GM23338 (cell line): Measurements from ENCODE around the gene DIPK1A. TPM values are rescaled to one million over a fixed set of nuclear protein-coding genes. Genes with fewer than 3 reads are reported as not detected.

Experiments
- ATAC-seq: fragments of 200-7000 bp; cut with Tn5 transposase; 3 replicates; pipeline ENCODE4 v1.9.1; 2020
- DNase-seq: peaks from one replicate; pipeline ENCODE4 v3.0.0-alpha.2; 2015; ENCODE audit warnings: low spot score
- H2AFZ ChIP-seq: fragments of 200-600 bp; sonication (generic); 2 replicates; pipeline ENCODE4 v1.8.0; 2016; ENCODE audit warnings: antibody characterized with exemption, mild to moderate bottlenecking, moderate library complexity
- H3F3A ChIP-seq: fragments of 200-600 bp; sonication (generic); replicated peaks from 2 replicates; pipeline ENCODE4 v1.8.0; 2017; ENCODE audit warnings: antibody characterized with exemption, mixed run types, low read depth
- H3K27ac ChIP-seq: fragments of 200-600 bp; sonication (generic); 2 replicates; pipeline ENCODE4 v1.6.1; 2016; ENCODE audit warnings: low read depth
- H3K27me3 ChIP-seq: fragments of 200-600 bp; sonication (generic); 2 replicates; pipeline ENCODE4 v1.8.0; 2016; ENCODE audit warnings: mild to moderate bottlenecking, mixed run types, moderate library complexity; ENCODE audit not compliant: insufficient read depth
- H3K36me3 ChIP-seq: fragments of 200-600 bp; sonication (generic); 2 replicates; pipeline ENCODE4 v1.8.0; 2016; ENCODE audit warnings: mild to moderate bottlenecking; ENCODE audit not compliant: insufficient read depth
- H3K4me1 ChIP-seq: fragments of 200-600 bp; sonication (generic); 2 replicates; pipeline ENCODE4 v1.8.0; 2016; ENCODE audit warnings: mild to moderate bottlenecking, moderate library complexity; ENCODE audit not compliant: insufficient read depth
- H3K4me2 ChIP-seq: fragments of 200-600 bp; sonication (generic); 2 replicates; pipeline ENCODE4 v1.7.1; 2017; ENCODE audit warnings: mixed run types
- H3K4me3 ChIP-seq: fragments of 200-600 bp; sonication (generic); 2 replicates; pipeline ENCODE4 v1.6.1; 2016; ENCODE audit warnings: mixed run types
- H3K79me2 ChIP-seq: fragments of 200-600 bp; sonication (generic); replicated peaks from 2 replicates; pipeline ENCODE4 v1.8.0; 2017; ENCODE audit warnings: mild to moderate bottlenecking; ENCODE audit not compliant: insufficient read depth
- H3K9me2 ChIP-seq: fragments of 200-600 bp; sonication (generic); 2 replicates; pipeline ENCODE4 v1.8.0; 2017; ENCODE audit not compliant: insufficient read depth
- H4K20me1 ChIP-seq: fragments of 200-600 bp; sonication (generic); replicated peaks from 2 replicates; pipeline ENCODE4 v1.8.0; 2017; ENCODE audit warnings: mild to moderate bottlenecking; ENCODE audit not compliant: insufficient read depth
- H3K27ac Mint-ChIP-seq: 2 replicates; pipeline ENCODE4 v1.8.0; 2020; ENCODE audit warnings: inconsistent platforms, mild to moderate bottlenecking, moderate library complexity, mixed read lengths
- H3K27me3 Mint-ChIP-seq: 3 replicates; pipeline ENCODE4 v1.8.0; 2022; ENCODE audit warnings: low read depth, mild to moderate bottlenecking, moderate library complexity, mixed read lengths, inconsistent platforms; ENCODE audit not compliant: insufficient read depth, poor library complexity
- H3K36me3 Mint-ChIP-seq: 3 replicates; pipeline ENCODE4 v1.8.0; 2021; ENCODE audit warnings: low read depth, mild to moderate bottlenecking, inconsistent platforms, moderate library complexity, mixed read lengths
- H3K4me1 Mint-ChIP-seq: 3 replicates; pipeline ENCODE4 v1.8.0; 2020; ENCODE audit warnings: mild to moderate bottlenecking, inconsistent platforms, mixed read lengths
- H3K4me3 Mint-ChIP-seq: 3 replicates; pipeline ENCODE4 v1.8.0; 2021; ENCODE audit warnings: moderate library complexity, mild to moderate bottlenecking, inconsistent platforms, mixed read lengths
- H3K9me3 Mint-ChIP-seq: 3 replicates; pipeline ENCODE4 v1.8.0; 2020; ENCODE audit warnings: moderate library complexity, mild to moderate bottlenecking, inconsistent platforms, mixed read lengths
- CREB1 ChIP-seq: fragments of 250-450 bp; sonication (Bioruptor Pico); IDR thresholded peaks from 2 replicates; pipeline ENCODE4 v1.5.0; 2020; ENCODE audit warnings: low read depth, mild to moderate bottlenecking, moderate library complexity
- CTCF ChIP-seq, 2 experiments: fragments of 200-600 bp in 1 of 2; sonication (generic) in 1 of 2; conservative IDR thresholded peaks; 2 replicates each; pipeline versions ENCODE4 v1.5.1 to v1.6.1; 2016 to 2017; ENCODE audit warnings: antibody characterized with exemption in 2 of 2, low read depth in 2 of 2, mild to moderate bottlenecking in 2 of 2, moderate library complexity in 1 of 2
- ETS1 ChIP-seq: IDR thresholded peaks from 2 replicates; pipeline ENCODE4 v1.6.1; 2016; ENCODE audit warnings: antibody characterized with exemption
- NANOG ChIP-seq: IDR thresholded peaks from 2 replicates; pipeline ENCODE4 v1.6.1; 2016; ENCODE audit warnings: antibody characterized with exemption, borderline replicate concordance
- REST ChIP-seq: IDR thresholded peaks from one replicate; pipeline ENCODE4 v1.6.1; 2018; ENCODE audit warnings: antibody characterized with exemption; ENCODE audit not compliant: unreplicated experiment
- ZNF331 ChIP-seq: fragments of 250-450 bp; sonication (Bioruptor Pico); IDR thresholded peaks from 2 replicates; pipeline ENCODE4 v1.5.0; 2020; ENCODE audit warnings: low read depth, mild to moderate bottlenecking, moderate library complexity
- polyA plus RNA-seq: library from polyadenylated mRNA; unstranded; fragments of >200 nt; fragmentation: Nextera tagmentation; extraction: Ambion mirVana; gene quantifications from 2 replicates; pipeline ENCODE4 v1.2.1, GENCODE V29; 2016
- total RNA-seq: library from RNA; depleted of rRNA; stranded (reverse); fragments of >200 nt; shearing (Covaris generic); gene quantifications from 2 replicates; pipeline ENCODE4 v1.2.3, GENCODE V29; 2014

DIPK1A gene
- total and polyA plus RNA-seq, 2 experiments from 2014 or later: 4.8 to 6.1 TPM

DNA sequence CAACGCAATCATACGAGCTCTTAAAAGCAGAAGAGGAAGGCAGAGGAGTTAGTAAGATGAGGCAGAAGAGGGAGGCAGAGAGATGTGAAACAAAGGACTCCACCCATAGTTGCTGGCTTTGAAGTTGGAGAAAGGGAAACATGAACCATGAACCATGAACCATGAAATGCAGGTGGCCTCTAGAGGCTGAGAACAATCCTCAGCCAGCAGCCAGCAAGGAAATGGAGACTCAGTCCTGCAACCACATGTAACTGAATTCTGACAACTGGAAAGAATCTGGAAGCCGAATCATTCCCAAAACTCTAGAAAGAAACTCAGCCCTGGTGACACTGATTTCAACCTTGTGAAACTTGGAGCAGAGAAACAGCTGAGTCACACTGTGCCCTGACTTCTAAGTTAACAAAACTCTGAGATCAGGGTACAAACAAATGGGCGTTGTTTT is 10.1 kb downstream of the DIPK1A start:
- Mint-ChIP-seq H3K27me3 (peaks cover 5% of the 10 kb centered on the region), H3K9me3 (no peaks in the 10 kb centered on the region), H3K36me3 (no peaks in the 10 kb centered on the region), H3K4me1 (no peaks in the 10 kb centered on the region), H3K27ac (no peak overlapping the region), H3K4me3 (no peak overlapping the region)
- Histone ChIP-seq H3F3A (no peaks in the 10 kb centered on the region), H3K4me2 (no peak overlapping the region; the same call in 1 of the 2 replicates), H3K27me3 (no peaks in the 10 kb centered on the region), H3K4me3 (no peak overlapping the region), H2AFZ (peak overlapping the region; percentile 60; the same call in 1 of the 2 replicates), H3K4me1 (peaks cover 13% of the 10 kb centered on the region), H4K20me1 (no peaks in the 10 kb centered on the region; the same call in 1 of the 2 replicates), H3K27ac (no peak overlapping the region), H3K9me2 (no peaks in the 10 kb centered on the region), H3K36me3 (no peaks in the 10 kb centered on the region), H3K79me2 (no peaks in the 10 kb centered on the region; the same call in none of the 2 replicates)
- TF ChIP-seq REST (no peak), CREB1 (no peak), CTCF (conservative IDR thresholded peaks at IDR 0.05; ENCODE audit: low read depth in 2 of 2) (0 out of 4 replicates have a peak, but pooled peaks of 1 of the 2 experiments have one; percentile 6), NANOG (no peak), ETS1 (no peak), ZNF331 (CRISPR knock-in tag) (no peak)
- DNase-seq (no peak), ATAC-seq (peak; percentile 34)

GRCh38 chr1:92949937-92950817 is 11.1 kb downstream of the DIPK1A start:
- H3K4me1 Mint-ChIP-seq: no peaks in the 10 kb centered on the region
- no peak for TF ChIP-seq CTCF (conservative IDR thresholded peaks at IDR 0.05; ENCODE audit: low read depth in 2 of 2)
- H3K4me3 Mint-ChIP-seq: no peak overlapping the region
- Histone ChIP-seq H3K9me2 (no peaks in the 10 kb centered on the region), H4K20me1 (no peaks in the 10 kb centered on the region; the same call in 1 of the 2 replicates), H3F3A (no peaks in the 10 kb centered on the region), H3K36me3 (no peaks in the 10 kb centered on the region), H3K79me2 (no peaks in the 10 kb centered on the region; the same call in none of the 2 replicates), H3K27ac (no peak overlapping the region), H3K27me3 (no peaks in the 10 kb centered on the region), H3K4me1 (peaks cover 13% of the 10 kb centered on the region), H3K4me3 (no peak overlapping the region), H3K4me2 (no peak overlapping the region), H2AFZ (no peak overlapping the region)
- ATAC-seq: no peak; the same call in 2 of the 3 replicates
- peaks cover under 1% of the 10 kb centered on the region for H3K27me3 Mint-ChIP-seq
- no peak for DNase-seq
- no peaks in the 10 kb centered on the region for H3K36me3 Mint-ChIP-seq
- H3K27ac Mint-ChIP-seq: no peak overlapping the region
- no peaks in the 10 kb centered on the region for H3K9me3 Mint-ChIP-seq
